H1 (cell line): ENCODE data around the gene ASZ1. TPM values are rescaled to one million over a fixed set of nuclear protein-coding genes. Genes with fewer than 3 reads are reported as not detected.
A peak's percentile ranks its signal among the peaks of the same experiment; 100 is the strongest.

Experiments
- CTCF ChIA-PET: fragments of 300-600 bp; sonication (Branson Sonifier 250); formaldehyde crosslinking; loops from one replicate; lab custom pipeline; 2021; ENCODE audit not compliant: partially characterized antibody; lab: Charles Lee
- POLR2A ChIA-PET: fragments of 300-600 bp; sonication (Branson Sonifier 250); formaldehyde crosslinking; loops from one replicate; lab custom pipeline; 2021; ENCODE audit warnings: inconsistent platforms; ENCODE audit not compliant: partially characterized antibody; lab: Charles Lee
- DNase-seq, 2 experiments: peaks; one replicate each; pipeline versions ENCODE4 v3.0.0 to v3.0.0-alpha.2; 2010 to 2022; ENCODE audit warnings: low spot score in 2 of 2, low read depth in 1 of 2, mixed read lengths in 1 of 2
- FAIRE-seq: peaks from 2 replicates; lab custom pipeline; 2011; peaks lifted over from hg19 to GRCh38; lab: Jason Lieb, UNC
- H2AFZ ChIP-seq: 2 replicates; pipeline ENCODE4 v1.8.1; 2012; ENCODE audit warnings: low read length, inconsistent platforms
- H2AK5ac ChIP-seq: 2 replicates; pipeline ENCODE4 v1.6.1; 2013; ENCODE audit warnings: low read depth, low read length
- H2BK120ac ChIP-seq: replicated peaks from 2 replicates; pipeline ENCODE3; 2013; ENCODE audit warnings: low read depth, low read length, inconsistent platforms
- H2BK12ac ChIP-seq: 2 replicates; pipeline ENCODE4 v1.6.1; 2013; ENCODE audit warnings: low read depth, low read length
- H2BK15ac ChIP-seq: 2 replicates; pipeline ENCODE4 v1.6.1; 2013; ENCODE audit warnings: low read length
- H2BK20ac ChIP-seq: 2 replicates; pipeline ENCODE4 v1.6.1; 2013; ENCODE audit warnings: low read length
- H2BK5ac ChIP-seq: 2 replicates; pipeline ENCODE4 v1.6.1; 2013; ENCODE audit warnings: low read depth, low read length
- H3K14ac ChIP-seq: 2 replicates; pipeline ENCODE4 v1.6.1; 2013; ENCODE audit warnings: inconsistent platforms; ENCODE audit not compliant: insufficient read length
- H3K18ac ChIP-seq: 2 replicates; pipeline ENCODE4 v1.6.1; 2013; ENCODE audit warnings: low read length; ENCODE audit errors: extremely low read depth
- H3K23ac ChIP-seq: 2 replicates; pipeline ENCODE4 v1.6.1; 2013; ENCODE audit warnings: inconsistent platforms; ENCODE audit not compliant: insufficient read length
- H3K23me2 ChIP-seq: 2 replicates; pipeline ENCODE4 v1.6.1; 2013; ENCODE audit warnings: low read depth, low read length
- H3K27ac ChIP-seq: 2 replicates; pipeline ENCODE4 v1.6.1; 2011; ENCODE audit warnings: low read depth, low read length, inconsistent platforms
- H3K27me3 ChIP-seq, 4 experiments: replicated peaks in 1 of 4; 1 replicate in 1 of 4; 2 replicates in 3 of 4; pipeline versions ENCODE4 v1.6.1 to v1.8.1; 2011 to 2013; ENCODE audit warnings: low read length in 3 of 4, mild to moderate bottlenecking in 3 of 4, inconsistent platforms in 2 of 4, mixed read lengths in 2 of 4, moderate library complexity in 1 of 4; ENCODE audit not compliant: control insufficient read depth in 3 of 4, insufficient read depth in 3 of 4; ENCODE audit errors: extremely low read depth in 1 of 4
- H3K36me3 ChIP-seq, 4 experiments: 2 replicates each; pipeline versions ENCODE4 v1.6.1 to v1.8.1; 2011 to 2013; ENCODE audit warnings: mild to moderate bottlenecking in 4 of 4, low read length in 3 of 4, moderate library complexity in 2 of 4, control low read depth in 1 of 4, inconsistent platforms in 1 of 4; ENCODE audit not compliant: insufficient read depth in 4 of 4, control insufficient read depth in 2 of 4
- H3K4ac ChIP-seq: replicated peaks from 2 replicates; pipeline ENCODE3; 2013; ENCODE audit warnings: low read length, low read depth, mixed read lengths, inconsistent platforms; ENCODE audit not compliant: insufficient read length
- H3K4me1 ChIP-seq, 4 experiments: replicated peaks in 1 of 4; 1 replicate in 1 of 4; 2 replicates in 3 of 4; pipeline versions ENCODE4 v1.6.1 to v1.8.1; 2011 to 2013; ENCODE audit warnings: low read length in 3 of 4, inconsistent platforms in 2 of 4, mixed read lengths in 1 of 4; ENCODE audit not compliant: insufficient read depth in 4 of 4, control insufficient read depth in 3 of 4
- H3K4me2 ChIP-seq, 2 experiments: 2 replicates each; pipeline versions ENCODE4 v1.6.1 to v1.8.1; 2011 to 2013; ENCODE audit warnings: low read depth in 2 of 2, low read length in 2 of 2, control low read depth in 1 of 2, inconsistent platforms in 1 of 2, mild to moderate bottlenecking in 1 of 2; ENCODE audit not compliant: insufficient read depth in 1 of 2
- H3K4me3 ChIP-seq, 4 experiments: fragments of 200-600, 300-600 bp in 1 of 4; sonication (generic), shearing (Covaris generic), sonication (Bioruptor Twin) in 1 of 4; 2 replicates each; pipeline versions ENCODE4 v1.5.1 to v1.8.1; 2011 to 2016; ENCODE audit warnings: low read length in 4 of 4, low read depth in 3 of 4, control low read depth in 2 of 4, inconsistent platforms in 2 of 4, mild to moderate bottlenecking in 2 of 4, mixed read lengths in 1 of 4, moderate library complexity in 1 of 4; ENCODE audit not compliant: insufficient read depth in 2 of 4; ENCODE audit errors: extremely low read depth in 1 of 4
- H3K56ac ChIP-seq: replicated peaks from 2 replicates; pipeline ENCODE3; 2013; ENCODE audit warnings: low read depth, mild to moderate bottlenecking, mixed read lengths, low read length, inconsistent platforms; ENCODE audit not compliant: insufficient read length
- H3K79me1 ChIP-seq: 2 replicates; pipeline ENCODE4 v1.6.1; 2013; ENCODE audit warnings: low read depth, low read length, control low read depth
- H3K79me2 ChIP-seq, 2 experiments: 2 replicates each; pipeline versions ENCODE4 v1.6.1 to v1.8.1; 2012 to 2013; ENCODE audit warnings: low read length in 2 of 2, mild to moderate bottlenecking in 2 of 2, inconsistent platforms in 1 of 2; ENCODE audit not compliant: insufficient read depth in 2 of 2, control insufficient read depth in 1 of 2
- H3K9ac ChIP-seq, 4 experiments: replicated peaks in 1 of 4; 1 replicate in 1 of 4; 2 replicates in 3 of 4; pipeline versions ENCODE4 v1.6.1 to v1.8.1; 2011 to 2013; ENCODE audit warnings: low read depth in 3 of 4, low read length in 3 of 4, control low read depth in 2 of 4, mild to moderate bottlenecking in 2 of 4, moderate library complexity in 2 of 4, inconsistent platforms in 1 of 4; ENCODE audit errors: extremely low read depth in 1 of 4
- H3K9me3 ChIP-seq, 2 experiments: 2 replicates each; pipeline versions ENCODE4 v1.6.1 to v1.8.1; 2012 to 2013; ENCODE audit warnings: mild to moderate bottlenecking in 2 of 2, moderate library complexity in 2 of 2, control low read depth in 1 of 2, inconsistent platforms in 1 of 2, low read depth in 1 of 2, low read length in 1 of 2, mixed read lengths in 1 of 2; ENCODE audit not compliant: insufficient read depth in 2 of 2
- H4K20me1 ChIP-seq, 2 experiments: replicated peaks in 1 of 2; 2 replicates each; pipeline versions ENCODE3 to v1.8.1; 2011 to 2013; ENCODE audit warnings: inconsistent platforms in 2 of 2, low read length in 2 of 2, mild to moderate bottlenecking in 1 of 2; ENCODE audit not compliant: insufficient read depth in 2 of 2, control insufficient read depth in 1 of 2
- H4K5ac ChIP-seq: 2 replicates; pipeline ENCODE4 v1.6.1; 2013; ENCODE audit warnings: low read length, low read depth, mixed read lengths, inconsistent platforms; ENCODE audit not compliant: insufficient read length
- H4K8ac ChIP-seq: 2 replicates; pipeline ENCODE4 v1.8.0; 2013; ENCODE audit warnings: mild to moderate bottlenecking, moderate library complexity, low read length, inconsistent platforms; ENCODE audit not compliant: insufficient read depth; ENCODE audit errors: extremely low read depth
- H4K91ac ChIP-seq: replicated peaks from 2 replicates; pipeline ENCODE3; 2013; ENCODE audit warnings: low read length, mixed read lengths, inconsistent platforms; ENCODE audit not compliant: insufficient read length
- CREB1 ChIP-seq: IDR thresholded peaks from 2 replicates; pipeline ENCODE4 v1.6.1; 2012; ENCODE audit warnings: inconsistent platforms
- CTCF ChIP-seq, 3 experiments: IDR thresholded peaks; 1 replicate in 2 of 3; 2 replicates in 1 of 3; pipeline versions ENCODE4 v1.5.1 to v1.6.1; 2011; ENCODE audit warnings: low read length in 3 of 3, mild to moderate bottlenecking in 3 of 3, inconsistent platforms in 2 of 3, low read depth in 1 of 3, moderate library complexity in 1 of 3; ENCODE audit not compliant: insufficient read depth in 1 of 3; ENCODE audit errors: control extremely low read depth in 1 of 3
- GABPA ChIP-seq: IDR thresholded peaks from 2 replicates; pipeline ENCODE4 v1.6.1; 2011; ENCODE audit warnings: mild to moderate bottlenecking, low read length, moderate library complexity, borderline replicate concordance; ENCODE audit not compliant: insufficient read depth
- GTF2F1 ChIP-seq: IDR thresholded peaks from 2 replicates; pipeline ENCODE4 v1.6.1; 2012; ENCODE audit warnings: low read depth, low read length, improper control_type of control experiment, borderline replicate concordance
- RAD21 ChIP-seq, 2 experiments: IDR thresholded peaks in 1 of 2; conservative IDR thresholded peaks in 1 of 2; 2 replicates each; pipeline ENCODE4 v1.6.1; 2011; ENCODE audit warnings: low read depth in 2 of 2, low read length in 2 of 2, improper control_type of control experiment in 1 of 2, inconsistent platforms in 1 of 2, mild to moderate bottlenecking in 1 of 2, moderate library complexity in 1 of 2
- SIN3A ChIP-seq, 2 experiments: IDR thresholded peaks in 1 of 2; conservative IDR thresholded peaks in 1 of 2; 2 replicates each; pipeline ENCODE4 v1.6.1; 2011 to 2012; ENCODE audit warnings: low read length in 2 of 2, improper control_type of control experiment in 1 of 2, low read depth in 1 of 2, mild to moderate bottlenecking in 1 of 2
- SRF ChIP-seq: IDR thresholded peaks from 2 replicates; pipeline ENCODE4 v1.6.1; 2011; ENCODE audit warnings: mild to moderate bottlenecking, low read depth, low read length, moderate library complexity
- USF2 ChIP-seq: IDR thresholded peaks from 2 replicates; pipeline ENCODE4 v1.6.1; 2011; ENCODE audit warnings: low read length, improper control_type of control experiment
- YY1 ChIP-seq: IDR thresholded peaks from 2 replicates; pipeline ENCODE4 v1.6.1; 2011; ENCODE audit warnings: low read depth, mild to moderate bottlenecking, low read length
- WGBS, 2 experiments: shearing (Covaris generic) in 1 of 2; methylation state at CpG; one replicate each; pipeline versions ENCODE4 v1.1.6 to v1.1.7; 2013 to 2015; ENCODE audit warnings: low lambda C conversion rate in 2 of 2, mixed read lengths in 2 of 2, inconsistent platforms in 1 of 2, low coverage in 1 of 2, missing lambda C conversion rate in 1 of 2; ENCODE audit not compliant: insufficient replicate concordance in 2 of 2, insufficient coverage in 1 of 2, insufficient read length in 1 of 2; ENCODE audit errors: extremely low coverage in 1 of 2, missing lambda C conversion rate in 1 of 2; 5-methylcytosine and 5-hydroxymethylcytosine counted together
- polyA plus RNA-seq, 7 experiments: library from polyadenylated mRNA; depleted of rRNA in 3 of 7; stranded (reverse) in 5 of 7; unstranded in 2 of 7; fragments of >200 nt in 5 of 7; fragments of 200-250 nt in 2 of 7; gene quantifications; 1 replicate in 5 of 7; 2 replicates in 1 of 7; 4 replicates in 1 of 7; pipeline versions ENCODE4 v1.2.1 to v1.2.3, GENCODE V29; 2011 to 2013; ENCODE audit warnings: missing spikeins in 2 of 7, mixed read lengths in 2 of 7
- total RNA-seq: library from RNA; stranded (reverse); fragmentation: NEBNext Ultra II Directional; extraction: Animal tissue kit (Norgen Biotek cat#: 25700); gene quantifications from 2 replicates; pipeline ENCODE4 v1.2.1, GENCODE V29; 2021

Gene ASZ1
- total and polyA plus RNA-seq, 2 of the 8 experiments (the other 6 are each of a cell fraction or from before 2014, with no cell fraction given) = not detected

GRCh38 chr7:117399820-117400422, 27.4 kb downstream of the ASZ1 start:
- no peak overlapping the region for H2BK15ac ChIP-seq
- no peak overlapping the region for H3K18ac ChIP-seq
- no peak overlapping the region for H4K91ac ChIP-seq
- no peak overlapping the region for H3K23ac ChIP-seq
- no peak overlapping the region for H2BK5ac ChIP-seq
- DNase-seq (no peak), FAIRE-seq (no peak)
- 82% methylated on average over 4 of the region's 4 CpGs; no CpG with 5 or more reads in 1 of the 2 experiments for WGBS, 2 experiments
- no peak overlapping the region for H4K8ac ChIP-seq
- H2BK20ac ChIP-seq = no peak overlapping the region
- no peak overlapping the region for H3K4me2 ChIP-seq
- no peaks in the 10 kb centered on the region for H3K36me3 ChIP-seq
- H3K23me2 ChIP-seq = no peaks in the 10 kb centered on the region
- H2BK120ac ChIP-seq = no peak overlapping the region
- H3K9ac ChIP-seq = no peak overlapping the region
- CTCF ChIA-PET = interaction anchor here (0.6 to 3.1 kb wide), 19 partner anchors 8 to 471 kb away, joined by 3 to 20 read pairs (median 4); partner anchors contain the start of genes CFTR and WNT2
- H3K4me3 ChIP-seq = no peak overlapping the region
- H3K9me3 ChIP-seq = no peaks in the 10 kb centered on the region
- no peaks in the 10 kb centered on the region for H4K20me1 ChIP-seq
- no peak overlapping the region for H2AFZ ChIP-seq
- no peak overlapping the region for H3K27ac ChIP-seq
- no peak overlapping the region for H3K4ac ChIP-seq
- no peak overlapping the region for H3K14ac ChIP-seq
- H2BK12ac ChIP-seq = no peak overlapping the region
- POLR2A ChIA-PET = no interaction called here
- no peak overlapping the region for H4K5ac ChIP-seq
- no peak overlapping the region for H2AK5ac ChIP-seq
- H3K27me3 ChIP-seq = no peaks in the 10 kb centered on the region
- H3K56ac ChIP-seq = no peak overlapping the region
- H3K79me2 ChIP-seq = no peaks in the 10 kb centered on the region
- no peaks in the 10 kb centered on the region for H3K79me1 ChIP-seq
- no peaks in the 10 kb centered on the region for H3K4me1 ChIP-seq
- TF ChIP-seq RAD21 (IDR thresholded peaks at IDR 0.05 in 1 of 2, conservative IDR thresholded peaks at IDR 0.05 in 1 of 2; ENCODE audit: low read depth in 2 of 2, low read length in 2 of 2) (peak in 1 of 2 experiments; percentile 56; a peak in 3 of 4 replicates), USF2 (no peak), GABPA (no peak), CREB1 (no peak), SIN3A (conservative IDR thresholded peaks at IDR 0.05 in 1 of 2, IDR thresholded peaks at IDR 0.05 in 1 of 2; ENCODE audit: low read depth in 1 of 2, low read length in 2 of 2) (no peak), GTF2F1 (no peak), YY1 (no peak), CTCF (IDR thresholded peaks at IDR 0.05; ENCODE audit: control extremely low read depth in 1 of 3, insufficient read depth in 1 of 3, low read depth in 1 of 3, low read length in 3 of 3) (peak in 1 of 3 experiments; percentile 6; a peak in 1 of 4 replicates), SRF (no peak)
